GM12872 (cell line): Measurements from ENCODE around the gene RAB22A.

Experiments used
- TF ChIP-seq, protein P1 (sequence below): IDR thresholded peaks from 3 replicates; pipeline ENCODE4 v1.5.1; 2011; ENCODE audit warnings: low read depth, mild to moderate bottlenecking, low read length, moderate library complexity; ENCODE audit not compliant: insufficient read depth

RAB22A gene

DNA sequence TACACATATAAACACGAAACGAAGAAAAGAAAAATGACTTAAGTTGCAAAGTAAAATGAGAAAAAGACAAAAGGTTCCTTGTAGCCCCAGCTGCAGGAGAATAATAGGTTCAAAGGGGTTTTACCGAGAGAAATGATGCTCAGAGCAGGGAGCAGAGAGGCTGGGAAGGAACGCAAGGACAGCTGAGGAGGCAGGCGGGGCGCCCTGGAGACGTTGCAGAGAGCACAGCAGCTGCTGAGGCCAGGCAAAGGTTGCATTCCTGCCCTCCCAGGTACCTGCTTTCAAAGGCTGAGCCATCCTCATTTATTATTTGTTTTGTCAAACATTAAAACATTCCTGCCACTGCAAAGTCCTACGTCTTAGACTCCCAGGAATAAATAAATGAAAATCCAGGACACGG, 63.3 kb downstream of the RAB22A start:
- TF ChIP-seq, protein P1, sequence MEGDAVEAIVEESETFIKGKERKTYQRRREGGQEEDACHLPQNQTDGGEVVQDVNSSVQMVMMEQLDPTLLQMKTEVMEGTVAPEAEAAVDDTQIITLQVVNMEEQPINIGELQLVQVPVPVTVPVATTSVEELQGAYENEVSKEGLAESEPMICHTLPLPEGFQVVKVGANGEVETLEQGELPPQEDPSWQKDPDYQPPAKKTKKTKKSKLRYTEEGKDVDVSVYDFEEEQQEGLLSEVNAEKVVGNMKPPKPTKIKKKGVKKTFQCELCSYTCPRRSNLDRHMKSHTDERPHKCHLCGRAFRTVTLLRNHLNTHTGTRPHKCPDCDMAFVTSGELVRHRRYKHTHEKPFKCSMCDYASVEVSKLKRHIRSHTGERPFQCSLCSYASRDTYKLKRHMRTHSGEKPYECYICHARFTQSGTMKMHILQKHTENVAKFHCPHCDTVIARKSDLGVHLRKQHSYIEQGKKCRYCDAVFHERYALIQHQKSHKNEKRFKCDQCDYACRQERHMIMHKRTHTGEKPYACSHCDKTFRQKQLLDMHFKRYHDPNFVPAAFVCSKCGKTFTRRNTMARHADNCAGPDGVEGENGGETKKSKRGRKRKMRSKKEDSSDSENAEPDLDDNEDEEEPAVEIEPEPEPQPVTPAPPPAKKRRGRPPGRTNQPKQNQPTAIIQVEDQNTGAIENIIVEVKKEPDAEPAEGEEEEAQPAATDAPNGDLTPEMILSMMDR, result no peak

DNA sequence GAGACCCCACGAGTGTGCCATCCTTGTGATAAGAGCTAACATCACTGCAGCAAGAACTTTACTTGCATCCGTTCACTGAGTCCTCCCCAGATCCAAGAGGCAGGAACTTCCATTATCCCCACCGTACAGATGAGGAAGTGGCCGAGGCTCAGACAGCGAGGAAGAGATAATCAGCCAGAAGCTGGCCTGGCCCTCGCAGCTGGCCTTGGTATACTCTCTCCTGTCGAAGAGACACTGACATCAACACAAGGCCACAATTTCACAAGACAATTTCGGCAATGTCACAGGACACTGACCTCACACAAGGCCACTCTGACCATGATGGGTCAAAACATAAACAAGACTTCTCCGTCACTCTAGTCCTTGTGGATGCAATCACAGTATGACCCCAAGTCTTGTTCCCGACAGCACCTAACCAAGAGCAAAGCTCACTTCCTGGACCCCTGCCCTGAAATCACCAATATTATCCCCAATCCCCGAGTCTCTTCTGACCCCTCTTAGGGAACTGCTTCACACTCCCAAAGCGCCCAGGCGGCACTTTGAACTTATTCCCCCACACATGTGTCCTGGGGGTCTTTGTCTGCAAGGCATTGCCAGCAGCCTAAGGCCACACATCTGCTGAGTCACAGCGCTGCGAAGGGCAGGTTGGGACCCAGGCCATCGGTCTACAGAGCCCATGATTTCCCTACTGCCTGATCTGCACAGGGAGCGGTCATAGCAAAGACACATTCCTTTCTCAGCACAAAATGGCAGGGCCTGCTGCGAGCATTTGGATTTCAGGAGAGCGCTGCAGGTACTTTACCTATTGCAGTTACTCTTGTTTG, 64.7 kb downstream of the RAB22A start:
- TF ChIP-seq, protein P1, result no peak

DNA sequence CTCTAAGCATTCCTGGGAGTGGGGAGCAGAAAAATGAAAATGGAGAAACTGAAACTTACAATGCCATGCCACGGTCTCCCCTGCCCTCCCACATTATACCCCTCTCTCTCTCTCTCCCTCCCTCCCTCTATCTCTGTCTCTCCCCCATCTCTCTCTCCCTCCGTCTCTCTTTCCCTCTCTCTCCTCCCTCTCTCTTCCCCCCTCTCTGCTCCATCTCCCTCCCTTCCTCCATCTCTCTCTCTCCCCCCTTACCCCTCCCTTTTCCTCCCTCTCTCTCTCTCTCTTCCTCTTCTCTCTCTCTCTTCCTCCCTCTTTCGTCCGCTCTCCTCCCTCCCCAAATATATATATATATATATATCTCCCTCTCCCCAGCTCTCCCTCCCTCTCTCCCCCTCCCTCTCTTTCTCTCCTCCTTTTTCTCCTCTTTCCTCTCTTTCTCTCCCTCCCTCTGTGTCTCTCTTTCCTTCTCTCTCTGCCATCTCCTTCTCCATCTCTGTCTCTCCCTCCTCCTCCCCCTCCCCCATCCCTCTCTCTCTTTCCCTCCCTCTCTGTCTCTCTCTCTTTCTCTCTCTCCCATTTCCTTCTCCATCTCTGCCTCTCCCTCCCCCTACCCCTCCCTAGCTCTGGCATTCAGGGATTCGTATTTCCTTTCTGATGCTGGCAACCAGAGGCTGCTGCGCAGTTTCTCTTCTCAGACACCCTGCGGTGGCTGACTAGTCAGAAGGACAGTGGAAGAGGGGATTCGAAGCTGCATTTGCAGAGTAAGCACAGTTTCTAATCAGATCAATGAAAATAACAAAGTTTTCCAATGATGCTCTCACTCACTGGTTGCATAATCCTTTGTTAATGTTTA, 65.6 kb downstream of the RAB22A start:
- TF ChIP-seq, protein P1, result no peak

DNA sequence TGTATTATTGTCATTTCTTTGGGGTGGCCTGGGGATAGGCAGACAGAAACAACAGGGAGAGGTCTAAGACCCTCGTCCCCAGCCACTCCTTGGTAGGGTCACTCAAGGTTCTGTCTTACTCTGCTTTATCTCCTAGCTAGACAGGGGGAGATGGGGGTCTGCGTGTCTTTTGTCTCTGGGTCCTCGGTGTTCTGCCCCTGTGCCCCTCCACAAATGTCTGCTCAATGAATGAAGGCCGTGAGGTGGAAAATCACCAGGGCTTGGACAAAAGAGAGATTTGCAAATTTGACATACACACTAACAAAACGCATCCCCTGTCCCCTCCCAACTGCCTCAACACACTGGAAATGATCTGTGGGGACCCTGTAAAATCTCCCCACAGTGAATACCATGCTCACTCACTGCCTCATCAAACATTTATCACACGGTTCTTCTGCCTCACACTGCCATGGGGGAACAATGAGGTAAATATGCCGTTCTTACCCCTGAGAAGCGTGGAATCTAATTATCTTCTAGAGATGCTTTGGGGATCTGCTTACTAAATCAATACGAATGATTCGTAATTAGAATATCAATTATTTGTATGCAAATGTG, 66.3 kb downstream of the RAB22A start:
- TF ChIP-seq, protein P1, result no peak

DNA sequence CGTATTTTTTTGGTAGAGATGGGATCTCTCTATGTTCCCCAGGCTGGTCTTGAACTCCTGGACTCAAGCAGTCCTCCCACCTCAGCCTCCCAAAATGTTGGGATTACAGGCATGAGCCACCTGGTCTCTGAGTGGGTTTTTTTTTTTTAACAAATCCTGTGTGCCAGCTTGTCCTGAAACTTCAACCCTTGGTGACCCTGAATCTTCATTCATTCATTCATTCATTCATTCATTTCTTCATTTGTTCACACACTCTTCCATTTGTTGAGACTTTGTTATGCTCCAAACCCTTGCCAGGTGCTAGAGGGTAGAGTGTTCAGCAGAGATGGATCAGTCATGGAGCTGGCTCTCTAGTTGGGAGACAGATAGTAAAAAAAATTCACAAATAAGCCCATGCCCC, 67.5 kb downstream of the RAB22A start:
- TF ChIP-seq, protein P1, result no peak

DNA sequence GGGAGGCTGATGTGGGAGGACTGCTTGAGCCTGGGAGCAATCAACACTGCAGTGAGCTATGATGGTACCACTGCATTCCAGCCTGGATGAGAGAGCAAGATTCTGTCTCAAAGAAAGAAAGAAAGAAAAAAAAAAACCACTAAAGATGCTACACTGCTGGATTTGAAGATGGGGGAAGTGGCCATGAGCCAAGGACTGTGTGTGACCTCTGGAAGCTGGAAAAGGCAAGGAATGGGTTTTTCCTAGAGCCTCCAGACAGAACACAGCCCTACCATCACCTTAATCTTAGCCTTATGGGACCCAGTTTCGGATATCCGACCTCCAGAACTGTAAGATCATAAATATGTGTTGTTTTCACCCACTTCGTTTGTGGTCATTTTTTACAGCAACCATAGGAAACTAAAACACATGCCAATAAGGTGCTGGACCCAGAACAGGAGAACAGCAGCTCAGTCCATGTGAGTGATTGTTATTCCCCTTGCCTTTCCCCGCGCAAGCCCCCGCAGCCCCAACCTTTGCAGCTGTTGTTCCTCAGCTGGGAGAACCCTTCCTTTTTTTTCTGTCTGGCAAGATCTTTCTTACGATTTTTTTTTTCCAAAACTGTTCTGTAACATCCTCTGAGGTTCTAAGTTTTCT, 68.4 kb downstream of the RAB22A start:
- TF ChIP-seq, protein P1, result no peak

DNA sequence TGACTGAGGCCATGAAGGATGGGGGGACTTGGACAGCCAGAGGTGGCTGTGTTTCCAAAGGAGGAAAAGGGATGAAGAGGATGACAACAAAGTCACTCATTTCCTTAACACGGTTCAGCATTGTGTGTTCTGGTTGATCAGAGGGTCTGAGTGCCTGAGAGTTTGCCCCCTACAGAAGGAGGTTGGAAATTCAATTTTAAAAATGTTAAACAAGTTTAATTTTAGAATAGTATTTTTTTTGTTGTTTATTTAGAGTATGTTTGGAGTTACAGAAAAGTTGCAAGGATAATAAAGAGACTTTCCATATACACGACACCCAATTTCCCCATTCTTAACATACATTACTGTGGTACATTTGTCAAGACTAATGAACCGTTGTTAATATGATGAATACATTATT, 69.2 kb downstream of the RAB22A start:
- TF ChIP-seq, protein P1, result no peak; the same call in 2 of the 3 replicates
